Endothelial cell of umbilical vein (primary cell): ENCODE results near the gene WNT9A.

Source experiments
- FOS ChIP-seq: IDR thresholded peaks from 2 replicates; pipeline ENCODE4 v1.6.1; 2011; ENCODE audit warnings: mild to moderate bottlenecking, low read length, moderate library complexity, borderline replicate concordance; ENCODE audit not compliant: insufficient read depth
- POLR2AphosphoS5 ChIP-seq: IDR thresholded peaks from 2 replicates; pipeline ENCODE4 v1.6.1; 2012; ENCODE audit warnings: low read depth, mild to moderate bottlenecking, control low read depth, low read length, moderate library complexity; ENCODE audit not compliant: insufficient read depth
- TF ChIP-seq, protein P1 (sequence below), 2 donors: IDR thresholded peaks; 1 replicate in 1 of 2; 2 replicates in 1 of 2; pipeline ENCODE4 v1.5.1; 2011; ENCODE audit warnings: low read length in 2 of 2, mild to moderate bottlenecking in 2 of 2, moderate library complexity in 2 of 2, control low read depth in 1 of 2, inconsistent platforms in 1 of 2, low read depth in 1 of 2; ENCODE audit not compliant: insufficient read depth in 1 of 2; ENCODE audit errors: extremely low read depth in 1 of 2

DNA sequence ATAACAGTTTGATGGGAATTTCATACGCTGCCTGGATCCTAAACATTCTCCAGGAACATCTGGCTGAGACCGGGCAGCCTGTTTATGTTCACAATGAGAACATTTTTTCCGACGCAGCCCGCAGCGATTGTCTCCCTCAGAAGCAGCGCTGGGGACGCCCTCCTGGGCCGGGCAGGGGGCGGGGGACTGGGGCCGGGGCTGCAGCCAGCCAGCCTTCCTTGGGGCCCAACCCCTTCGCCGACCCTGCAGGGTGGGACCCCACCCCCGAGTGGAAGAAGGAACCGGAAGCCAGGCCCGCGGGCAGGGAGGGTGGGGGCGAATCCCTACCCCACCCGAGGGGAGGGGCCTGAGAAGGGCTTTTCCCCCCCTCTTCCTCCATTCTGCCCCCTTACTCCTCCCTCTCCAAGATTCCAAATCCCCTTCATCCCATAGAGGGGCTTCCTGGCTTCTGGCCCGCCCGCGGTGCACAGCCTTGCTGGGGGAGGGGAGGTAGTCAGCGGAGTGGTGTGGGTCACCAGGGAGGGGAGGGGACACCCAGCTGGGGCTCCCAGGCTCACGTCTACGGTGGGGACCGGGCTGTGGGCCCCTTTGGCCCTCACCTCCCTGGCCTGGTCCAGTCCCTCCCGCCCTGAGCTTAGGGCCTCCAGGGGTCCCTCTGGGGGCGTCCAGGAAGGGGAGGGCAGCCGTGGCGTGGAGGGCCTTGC is 60.6 kb downstream of the WNT9A start:
- TF ChIP-seq FOS (no peak), POLR2AphosphoS5 (no peak)
- TF ChIP-seq, protein P1, sequence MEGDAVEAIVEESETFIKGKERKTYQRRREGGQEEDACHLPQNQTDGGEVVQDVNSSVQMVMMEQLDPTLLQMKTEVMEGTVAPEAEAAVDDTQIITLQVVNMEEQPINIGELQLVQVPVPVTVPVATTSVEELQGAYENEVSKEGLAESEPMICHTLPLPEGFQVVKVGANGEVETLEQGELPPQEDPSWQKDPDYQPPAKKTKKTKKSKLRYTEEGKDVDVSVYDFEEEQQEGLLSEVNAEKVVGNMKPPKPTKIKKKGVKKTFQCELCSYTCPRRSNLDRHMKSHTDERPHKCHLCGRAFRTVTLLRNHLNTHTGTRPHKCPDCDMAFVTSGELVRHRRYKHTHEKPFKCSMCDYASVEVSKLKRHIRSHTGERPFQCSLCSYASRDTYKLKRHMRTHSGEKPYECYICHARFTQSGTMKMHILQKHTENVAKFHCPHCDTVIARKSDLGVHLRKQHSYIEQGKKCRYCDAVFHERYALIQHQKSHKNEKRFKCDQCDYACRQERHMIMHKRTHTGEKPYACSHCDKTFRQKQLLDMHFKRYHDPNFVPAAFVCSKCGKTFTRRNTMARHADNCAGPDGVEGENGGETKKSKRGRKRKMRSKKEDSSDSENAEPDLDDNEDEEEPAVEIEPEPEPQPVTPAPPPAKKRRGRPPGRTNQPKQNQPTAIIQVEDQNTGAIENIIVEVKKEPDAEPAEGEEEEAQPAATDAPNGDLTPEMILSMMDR (IDR thresholded peaks at IDR 0.05; ENCODE audit: extremely low read depth in 1 of 2, insufficient read depth in 1 of 2, low read depth in 1 of 2, low read length in 2 of 2): no peak
